ENCODE data around the gene COMT.

- TF ChIP-seq RAD21 (IDR thresholded peaks at IDR 0.05; ENCODE audit: low read depth) (no peak), CTCF (IDR thresholded peaks at IDR 0.05 in 2 of 3, conservative IDR thresholded peaks at IDR 0.05 in 1 of 3; ENCODE audit: borderline replicate concordance in 1 of 3, insufficient read depth in 1 of 3, low read depth in 2 of 3, low read length in 2 of 3) (no peak), EZH2 (IDR thresholded peaks at IDR 0.05) (no peak), EZH2phosphoT487 (IDR thresholded peaks at IDR 0.05; ENCODE audit: borderline replicate concordance) (no peak), ELF1 (IDR thresholded peaks at IDR 0.05; ENCODE audit: borderline replicate concordance, low read depth) (no peak), TCF7L2 (IDR thresholded peaks at IDR 0.05; ENCODE audit: borderline replicate concordance, extremely low read depth, insufficient read depth, insufficient read length) (no peak), ATF3 (IDR thresholded peaks at IDR 0.05) (no peak), FOSL1 (IDR thresholded peaks at IDR 0.05; ENCODE audit: low read depth) (no peak), POLR2A (IDR thresholded peaks at IDR 0.05; ENCODE audit: borderline replicate concordance, extremely low read depth, insufficient read depth, insufficient read length) (no peak), YY1 (IDR thresholded peaks at IDR 0.05; ENCODE audit: extremely low read depth, insufficient replicate concordance, low read depth, low read length) (no peak), ZNF274 (IDR thresholded peaks at IDR 0.05; ENCODE audit: low read depth, low read length) (no peak), POLR2AphosphoS5 (IDR thresholded peaks at IDR 0.05; ENCODE audit: low read depth, low read length) (no peak; the same call in 1 of the 2 replicates)
These were observed 18.3 kb downstream of the COMT start for GRCh38 chr22:19959587-19960490.
